Anterior cingulate cortex (tissue), 58 donors: ENCODE data around the gene AMT.
A peak's percentile ranks its signal among the peaks of the same experiment; 100 is the strongest.
"Not testable (repeated sequence)": the region's sequence is repeated elsewhere in the genome, so short reads cannot be mapped to it uniquely, and the experiment has no call there.

Experiments used
- DNase-seq, 58 donors: peaks; one replicate each; lab custom pipeline; 2025; lab: John Stamatoyannopoulos, UW

AMT gene

DNA sequence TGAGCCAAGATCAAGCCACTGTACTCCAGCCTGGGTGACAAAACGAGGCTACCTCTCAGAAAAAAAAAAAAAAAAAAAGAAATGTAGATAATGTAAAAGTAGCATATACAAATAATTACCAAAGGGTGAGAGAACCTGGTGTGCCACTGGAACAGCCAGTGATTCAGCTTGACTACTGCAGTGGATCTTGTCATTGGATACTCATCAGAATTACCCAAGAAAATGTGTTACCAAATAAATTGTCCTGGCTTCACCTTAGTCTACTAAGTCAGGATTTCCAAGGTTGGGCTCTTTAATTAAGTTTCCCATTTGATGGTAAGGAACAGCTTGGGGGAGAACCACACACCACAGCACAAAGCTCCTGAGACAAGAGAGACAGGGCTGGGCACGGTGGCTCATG lies 5.3 kb upstream of the AMT start:
- DNase-seq = no peak

DNA sequence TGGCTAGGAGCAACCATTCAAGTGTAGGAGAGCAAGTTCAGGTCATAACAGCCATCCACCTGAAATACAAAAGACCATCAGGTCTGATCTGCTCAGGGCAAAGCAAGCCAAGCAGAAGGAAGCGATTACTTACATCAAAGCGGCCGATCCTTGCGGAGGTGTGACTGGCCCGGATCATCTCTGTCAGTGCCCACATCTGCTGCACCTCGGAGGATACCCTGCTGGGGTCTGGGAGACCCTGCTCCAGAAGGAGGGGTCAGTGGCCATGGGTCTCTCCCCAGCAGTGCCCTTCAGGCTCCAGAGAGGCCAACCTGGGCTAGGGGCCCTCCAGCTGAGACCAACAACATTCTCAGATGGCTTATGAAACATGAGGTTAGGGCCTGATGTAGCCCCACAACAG lies 2.5 kb upstream of the AMT start:
- DNase-seq = no peak

- no peak for DNase-seq
Observed at GRCh38 chr3:49421890-49422378, 339 bp downstream of the AMT start.

GRCh38 chr3:49417516-49418120 lies 4.7 kb downstream of the AMT start:
- DNase-seq = no peak

- no peak for DNase-seq
Observed at GRCh38 chr3:49416867-49417266, 5.4 kb downstream of the AMT start.

- DNase-seq = peak in 3 of 58 donors; percentile 1 to 14 (median 5)
Observed at GRCh38 chr3:49415931-49416601, 6.2 kb downstream of the AMT start.

DNA sequence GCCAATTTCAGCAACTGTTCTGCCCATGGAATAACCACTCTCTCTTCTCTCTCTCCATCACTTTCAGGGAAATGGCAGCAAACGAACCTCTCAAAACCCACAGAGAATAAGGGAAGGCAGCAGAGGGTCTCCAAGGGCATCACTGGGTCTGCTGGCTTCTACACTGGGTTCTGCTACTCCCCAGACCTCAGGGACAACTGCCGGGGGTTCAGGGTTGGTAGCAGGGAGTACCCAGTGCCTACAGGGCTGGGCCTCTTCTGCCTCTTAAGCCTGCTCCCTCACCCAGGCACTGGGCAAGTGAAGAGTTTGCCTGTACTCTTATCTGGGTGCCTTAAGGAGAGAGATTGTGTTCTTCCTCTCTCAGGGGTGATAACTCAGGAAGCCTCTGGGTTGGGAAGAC lies 7.5 kb downstream of the AMT start:
- DNase-seq = no peak

DNA sequence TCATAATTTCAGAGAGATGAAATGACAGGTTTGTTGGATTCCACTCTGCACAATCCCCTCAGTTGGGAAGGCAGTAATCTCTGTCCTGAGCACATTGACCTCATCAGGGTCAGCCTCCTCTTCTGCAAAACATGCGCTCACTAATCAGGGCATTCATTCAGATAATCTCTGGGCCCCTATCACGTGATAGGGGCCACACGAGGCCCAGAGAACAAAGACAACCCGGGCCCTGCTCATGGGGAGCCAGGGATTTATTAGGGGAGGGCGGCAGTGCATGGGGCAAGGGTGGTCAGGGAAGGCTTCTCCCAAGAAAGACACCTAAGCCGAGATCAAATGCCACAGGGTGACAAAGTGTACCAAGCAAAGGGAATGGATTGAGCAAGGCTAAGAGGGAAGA lies 8.9 kb downstream of the AMT start:
- DNase-seq = no peak

DNA sequence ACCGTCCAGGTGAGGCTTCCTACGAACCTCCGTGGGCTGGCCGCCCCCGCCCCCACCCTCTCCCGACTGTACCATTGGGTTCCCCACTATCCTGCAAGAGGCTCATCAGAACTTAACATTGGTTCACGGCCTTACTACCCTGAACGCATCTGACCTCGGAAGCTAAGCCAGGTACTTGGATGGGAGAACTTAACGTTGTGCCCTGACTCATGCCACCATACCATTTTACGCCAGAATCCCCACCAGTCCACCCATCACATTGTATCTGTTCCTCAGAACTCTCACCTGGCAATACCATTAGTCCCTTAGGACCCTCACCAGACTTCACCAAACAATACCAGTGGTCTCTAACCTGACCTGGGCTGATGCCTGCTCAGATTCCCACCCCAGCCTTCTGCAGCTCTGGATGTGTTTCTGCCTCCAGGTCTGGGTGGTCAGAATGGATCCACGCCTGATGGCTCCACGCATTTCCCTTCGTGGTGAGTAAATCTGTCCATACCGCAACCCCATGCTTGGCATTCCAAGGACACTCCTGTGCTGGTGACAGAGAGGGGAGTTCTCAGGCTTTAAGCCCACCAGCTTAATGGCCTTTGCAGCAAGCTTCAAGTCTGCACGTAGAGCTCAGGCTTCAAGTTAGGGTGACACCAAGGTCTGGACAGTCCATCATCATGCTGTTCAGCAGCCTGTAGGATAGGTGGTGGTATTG lies 9.5 kb downstream of the AMT start:
- no peak for DNase-seq

GRCh38 chr3:49411968-49412631 lies 10.2 kb downstream of the AMT start, which contains the start of the genes RHOA and TCTA:
Gene RHOA (minus strand): TSS chr3:49411976. CDS start chr3:49375589, 36,387 bp downstream.
Gene TCTA (plus strand): TSS chr3:49412423. CDS start chr3:49412427, 4 bp downstream.
- DNase-seq = peak; percentile 82 to 100 (median 99)

GRCh38 chr3:49411535-49411967 lies 10.7 kb downstream of the AMT start:
- DNase-seq = peak in 32 of 58 donors; percentile 16 to 80 (median 58)

GRCh38 chr3:49410846-49411534 lies 11.3 kb downstream of the AMT start:
- DNase-seq = no peak

DNA sequence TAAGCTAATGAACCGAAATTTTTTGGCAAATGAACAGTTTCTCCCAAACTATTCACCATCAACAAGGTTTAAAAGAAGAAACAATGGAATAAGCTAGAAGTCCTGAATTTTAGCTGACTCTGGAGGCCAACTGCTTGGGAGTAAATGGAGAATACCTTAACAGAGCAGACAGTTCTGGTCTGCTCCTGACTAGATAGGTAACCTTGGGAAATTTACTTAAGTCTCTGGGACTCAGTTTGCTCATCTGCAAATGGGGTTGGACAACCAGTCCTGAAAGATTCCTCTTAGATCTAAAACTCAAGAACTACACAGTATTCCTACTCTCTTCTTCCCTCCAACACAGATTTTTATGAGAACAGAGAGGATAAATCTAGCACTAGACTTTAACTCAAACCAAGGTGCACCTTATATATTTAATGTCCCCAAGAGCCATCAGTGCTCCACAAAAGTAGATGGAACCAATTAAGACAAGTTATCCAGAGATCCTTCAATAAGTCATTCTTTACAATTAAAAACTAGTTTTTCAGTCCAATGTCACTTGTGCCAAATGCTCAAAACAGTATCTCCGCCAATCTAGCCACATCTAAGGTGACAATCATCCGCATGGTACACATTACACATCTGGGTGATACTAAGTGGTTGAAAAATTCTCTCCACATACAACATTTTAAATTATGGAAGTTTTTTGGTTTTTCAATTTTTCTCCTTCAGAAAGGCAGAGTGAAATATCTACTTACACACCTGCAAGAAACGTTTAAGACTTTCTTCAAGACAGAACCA lies 12.0 kb downstream of the AMT start:
- no peak for DNase-seq

DNA sequence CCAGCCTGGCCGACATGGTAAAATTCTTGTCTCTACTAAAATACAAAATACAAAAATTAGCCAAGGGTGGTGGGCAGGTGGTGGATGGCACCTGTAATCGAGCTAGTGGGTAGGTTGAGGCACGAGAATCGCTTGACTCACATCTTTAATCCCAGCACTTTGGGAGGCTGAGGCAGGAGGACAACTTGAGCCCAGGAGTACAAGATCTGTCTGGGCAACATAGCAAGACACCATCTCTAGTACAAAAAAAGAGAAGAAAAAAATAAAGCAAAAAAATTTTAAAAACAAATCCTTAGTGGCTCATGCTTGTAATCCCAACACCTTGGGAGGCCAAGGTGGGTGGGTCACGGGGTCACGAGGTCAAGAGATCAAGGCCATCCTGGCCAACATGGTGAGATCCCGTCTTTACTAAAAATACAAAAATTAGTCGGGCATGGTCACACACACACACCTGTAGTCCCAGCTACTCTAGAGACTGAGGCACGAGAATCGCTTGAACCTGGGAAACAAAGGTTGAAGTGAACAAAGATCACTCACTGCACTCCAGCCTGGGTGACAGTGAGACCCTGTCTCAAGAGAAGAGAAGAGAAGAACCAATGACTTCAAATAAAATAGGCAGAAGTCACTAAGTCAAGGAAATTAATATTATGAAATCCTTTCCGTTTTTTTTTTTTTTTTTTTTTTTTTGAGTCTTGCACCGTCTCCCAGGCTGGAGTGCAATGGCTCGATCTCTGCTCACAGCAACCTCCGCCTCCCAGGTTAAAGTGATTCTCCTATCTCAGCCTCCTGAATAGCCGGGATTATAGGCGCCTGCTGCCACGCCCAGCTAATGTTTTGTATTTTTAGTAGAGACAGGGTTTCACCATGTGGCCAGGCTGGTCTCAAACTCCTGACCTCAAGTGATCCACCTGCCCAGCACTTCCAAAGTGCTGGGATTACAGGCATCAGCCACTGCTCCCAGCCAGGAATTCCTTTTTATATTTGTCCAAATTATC lies 15.4 kb downstream of the AMT start:
- DNase-seq = no peak

GRCh38 chr3:49405570-49405969 lies 16.7 kb downstream of the AMT start:
- DNase-seq = not testable (repeated sequence)

DNA sequence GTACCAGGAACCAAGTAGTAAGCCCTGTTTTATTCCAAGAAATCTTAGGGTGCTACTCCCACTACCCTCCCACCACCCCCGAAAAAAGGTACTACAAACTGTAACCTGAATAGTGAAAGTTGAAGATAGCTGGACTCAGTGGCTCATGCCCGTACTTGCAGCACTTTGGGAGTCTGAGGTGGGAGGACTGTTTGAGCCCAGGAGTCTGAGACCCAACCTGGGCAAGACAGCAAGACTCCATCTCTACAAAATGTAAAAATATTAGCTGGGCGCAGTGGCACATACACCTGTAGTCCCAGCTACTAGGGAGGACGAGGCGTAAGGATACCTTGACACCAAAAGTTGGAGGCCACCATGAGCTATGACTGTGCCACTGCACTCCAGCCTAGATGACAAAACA lies 18.4 kb downstream of the AMT start:
- no peak for DNase-seq

DNA sequence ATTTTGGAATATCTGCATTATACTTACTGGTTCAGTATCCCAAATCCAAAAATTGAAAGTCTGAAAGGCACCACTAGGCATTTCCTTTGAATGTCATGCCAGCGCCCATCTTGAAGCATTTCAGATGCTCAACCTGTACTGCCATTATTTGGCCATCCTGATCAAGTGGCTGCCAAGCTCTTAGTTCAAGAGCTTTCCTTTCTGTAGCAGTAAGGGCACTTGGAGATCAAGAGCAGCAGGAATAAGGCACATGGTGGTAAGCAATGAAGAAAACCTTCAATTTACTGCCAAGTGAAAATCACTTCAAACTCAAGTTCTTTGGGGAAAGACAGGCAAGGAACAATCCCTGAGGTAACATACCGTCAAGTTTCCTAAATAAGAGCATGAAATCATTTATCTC lies 20.5 kb downstream of the AMT start:
- DNase-seq = no peak

GRCh38 chr3:49399461-49399860 lies 22.8 kb downstream of the AMT start:
- no peak for DNase-seq
